Naive B cell (primary cell): ENCODE results near the gene TCP11X2. TPM values are rescaled to one million over a fixed set of nuclear protein-coding genes. Genes with fewer than 3 reads are reported as not detected.

Experiments
- polyA plus RNA-seq, 6 donors: library from polyadenylated mRNA; unstranded; fragments of 300-500 nt; fragmentation: Illumina TruSeq; gene quantifications; one replicate each; pipeline ENCODE4 v1.2.3, GENCODE V29; 2021; ENCODE audit warnings: low read depth in 6 of 6

TCP11X2 gene
- polyA plus RNA-seq, 6 donors from 2014 or later: not detected

Other genes starting within 250 kb of the TCP11X2 start
- not detected for gene NXF2, start 224.6 kb downstream of the TCP11X2 start, polyA plus RNA-seq
- not detected for gene NXF2B, start 31.8 kb downstream of the TCP11X2 start, polyA plus RNA-seq
- not detected for gene TMSB15A, start 44.9 kb upstream of the TCP11X2 start, polyA plus RNA-seq
- gene ARMCX5, start 127.7 kb upstream of the TCP11X2 start, polyA plus RNA-seq: 10 to 100 TPM in 3 of 6 donors, 1 to 10 TPM in 3; 6.9 to 18.9 (median 10.2) TPM
- gene GPRASP1, start 179.7 kb upstream of the TCP11X2 start, polyA plus RNA-seq: 1 to 10 TPM in 5 of 6 donors, not detected in 1; 1.2 to 4.8 (median 3.0) TPM
- gene GPRASP2, start 240.6 kb upstream of the TCP11X2 start, polyA plus RNA-seq: 1 to 10 TPM in 1 of 6 donors, under 1 TPM in 5; 0.19 to 2.9 (median 0.27) TPM
- under 1 TPM in 4 of 6 donors, not detected in 2; 0.23 to 0.57 (median 0.38) TPM for gene GPRASP3, start 248.9 kb upstream of the TCP11X2 start, polyA plus RNA-seq